Fibroblast of skin of right biceps (primary cell): ENCODE results near the gene CYP4B1.
"Not testable (repeated sequence)": the region's sequence is repeated elsewhere in the genome, so short reads cannot be mapped to it uniquely, and the experiment has no call there.

Experiments used
- DNase-seq: peaks from one replicate; pipeline ENCODE4 v3.0.0-alpha.2; 2013

The CYP4B1 gene

GRCh38 chr1:46798810-46799209 lies at the start of gene CYP4B1:
TSS of gene CYP4B1 (plus strand) at chr1:46799046. CDS start at chr1:46799082, 36 bp downstream.
- DNase-seq = no peak

GRCh38 chr1:46749404-46749803 lies 49.4 kb upstream of the CYP4B1 start:
- no peak for DNase-seq

GRCh38 chr1:46749921-46750404 lies 48.9 kb upstream of the CYP4B1 start:
- DNase-seq = no peak

- no peak for DNase-seq
These were observed 44.9 kb upstream of the CYP4B1 start for GRCh38 chr1:46753985-46754384.

GRCh38 chr1:46754707-46755106 lies 44.1 kb upstream of the CYP4B1 start:
- DNase-seq = not testable (repeated sequence)

GRCh38 chr1:46755121-46755520 lies 43.7 kb upstream of the CYP4B1 start:
- DNase-seq = no peak

- DNase-seq = no peak
These were observed 41.4 kb upstream of the CYP4B1 start for GRCh38 chr1:46757247-46757955.

GRCh38 chr1:46757956-46758528 lies 40.8 kb upstream of the CYP4B1 start:
- no peak for DNase-seq

- no peak for DNase-seq
These were observed 38.2 kb upstream of the CYP4B1 start for GRCh38 chr1:46760558-46761166.

- DNase-seq = no peak
These were observed 37.1 kb upstream of the CYP4B1 start for GRCh38 chr1:46761740-46762139.

- no peak for DNase-seq
These were observed 34.4 kb upstream of the CYP4B1 start for GRCh38 chr1:46764402-46764801.

- DNase-seq = no peak
These were observed 31.1 kb upstream of the CYP4B1 start for GRCh38 chr1:46767649-46768282.

GRCh38 chr1:46768445-46768844 lies 30.4 kb upstream of the CYP4B1 start:
- no peak for DNase-seq

GRCh38 chr1:46769028-46769740 lies 29.7 kb upstream of the CYP4B1 start:
- DNase-seq = no peak

- DNase-seq = no peak
These were observed 28.3 kb upstream of the CYP4B1 start for GRCh38 chr1:46770541-46770940.

GRCh38 chr1:46772571-46772970 lies 26.3 kb upstream of the CYP4B1 start:
- DNase-seq = no peak

- DNase-seq = no peak
These were observed 24.5 kb upstream of the CYP4B1 start for GRCh38 chr1:46774297-46774696.

- DNase-seq = not testable (repeated sequence)
These were observed 20.4 kb upstream of the CYP4B1 start for GRCh38 chr1:46778456-46778855.

- no peak for DNase-seq
These were observed 14.2 kb upstream of the CYP4B1 start for GRCh38 chr1:46784666-46785065.

GRCh38 chr1:46788634-46789033 lies 10.2 kb upstream of the CYP4B1 start:
- not testable (repeated sequence) for DNase-seq

- DNase-seq = no peak
These were observed 8.3 kb upstream of the CYP4B1 start for GRCh38 chr1:46790446-46791101.

GRCh38 chr1:46793126-46793525 lies 5.7 kb upstream of the CYP4B1 start:
- DNase-seq = no peak
